ENCODE data around the gene BCL2.

DNA sequence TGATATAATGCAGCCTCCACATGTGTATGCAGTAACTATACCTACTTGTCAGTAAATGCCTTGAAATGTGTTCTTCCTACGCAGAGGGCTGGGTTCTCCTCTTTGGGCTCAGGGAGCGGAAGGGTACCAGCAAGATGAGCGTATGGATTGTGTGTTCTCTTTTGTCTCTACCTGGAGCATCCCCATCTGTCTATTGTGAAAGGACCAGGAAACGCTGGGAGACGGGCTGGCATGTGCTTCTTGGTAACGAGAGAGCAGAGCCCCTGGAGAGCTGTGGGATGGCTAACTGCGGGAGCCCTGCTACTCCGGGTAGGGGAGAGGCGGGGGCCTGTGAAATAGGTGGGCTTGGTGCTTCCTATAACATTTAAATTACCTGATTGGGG is 80.9 kb downstream of the BCL2 start:
- TF ChIP-seq, protein P1, sequence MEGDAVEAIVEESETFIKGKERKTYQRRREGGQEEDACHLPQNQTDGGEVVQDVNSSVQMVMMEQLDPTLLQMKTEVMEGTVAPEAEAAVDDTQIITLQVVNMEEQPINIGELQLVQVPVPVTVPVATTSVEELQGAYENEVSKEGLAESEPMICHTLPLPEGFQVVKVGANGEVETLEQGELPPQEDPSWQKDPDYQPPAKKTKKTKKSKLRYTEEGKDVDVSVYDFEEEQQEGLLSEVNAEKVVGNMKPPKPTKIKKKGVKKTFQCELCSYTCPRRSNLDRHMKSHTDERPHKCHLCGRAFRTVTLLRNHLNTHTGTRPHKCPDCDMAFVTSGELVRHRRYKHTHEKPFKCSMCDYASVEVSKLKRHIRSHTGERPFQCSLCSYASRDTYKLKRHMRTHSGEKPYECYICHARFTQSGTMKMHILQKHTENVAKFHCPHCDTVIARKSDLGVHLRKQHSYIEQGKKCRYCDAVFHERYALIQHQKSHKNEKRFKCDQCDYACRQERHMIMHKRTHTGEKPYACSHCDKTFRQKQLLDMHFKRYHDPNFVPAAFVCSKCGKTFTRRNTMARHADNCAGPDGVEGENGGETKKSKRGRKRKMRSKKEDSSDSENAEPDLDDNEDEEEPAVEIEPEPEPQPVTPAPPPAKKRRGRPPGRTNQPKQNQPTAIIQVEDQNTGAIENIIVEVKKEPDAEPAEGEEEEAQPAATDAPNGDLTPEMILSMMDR (IDR thresholded peaks at IDR 0.05), result no peak
- TF ChIP-seq EP300 (IDR thresholded peaks at IDR 0.05; ENCODE audit: low read depth), result no peak

Measured in transverse colon (tissue), 3 donors.